Measurements from ENCODE around the gene SMG9. TPM values are rescaled to one million over a fixed set of nuclear protein-coding genes. Genes with fewer than 3 reads are reported as not detected.

SMG9 gene
- total RNA-seq, 1 donor from 2014 or later: 35.0 TPM

DNA sequence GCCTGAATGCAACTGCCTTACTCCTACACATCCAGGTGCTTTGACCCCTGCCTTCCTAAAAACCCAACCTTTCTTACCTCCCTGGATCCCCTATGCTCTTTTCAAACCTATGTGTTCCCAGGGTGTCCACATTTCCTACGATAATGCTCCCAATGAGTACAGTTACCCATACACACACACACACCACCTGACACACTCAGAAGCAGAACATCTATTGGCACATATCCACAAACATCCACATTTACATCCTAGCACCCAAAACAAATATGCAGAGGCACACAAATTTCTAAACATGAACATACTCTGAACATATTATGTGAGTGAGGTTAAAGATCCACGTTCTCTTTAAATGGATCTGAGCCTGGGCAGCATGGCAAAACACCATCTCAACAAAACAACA lies 62.4 kb downstream of the SMG9 start:
- H3K4me1 Mint-ChIP-seq (ENCODE audit: low read depth, unreplicated experiment): no peaks in the 10 kb centered on the region
- no peak overlapping the region for H3K27ac Mint-ChIP-seq (ENCODE audit: unreplicated experiment)
- Histone ChIP-seq H2AFZ (ENCODE audit: low read depth, low read length) (no peak overlapping the region), H3K4me3 (ENCODE audit: insufficient read depth, low read depth, low read length) (no peak overlapping the region), H3K27ac (ENCODE audit: low read depth, low read length) (no peak overlapping the region), H3K4me2 (ENCODE audit: low read length) (no peak overlapping the region), H3K4me1 (ENCODE audit: insufficient read depth, low read length) (peaks cover 4% of the 10 kb centered on the region), H3K9ac (ENCODE audit: low read length) (no peak overlapping the region), H4K20me1 (ENCODE audit: insufficient read depth, low read length) (no peaks in the 10 kb centered on the region), H3K36me3 (ENCODE audit: insufficient read depth, low read length) (no peaks in the 10 kb centered on the region), H3K9me3 (ENCODE audit: insufficient read depth, low read depth, low read length) (peaks cover 20% of the 10 kb centered on the region), H3K27me3 (ENCODE audit: insufficient read depth, low read length) (peaks cover 4% of the 10 kb centered on the region), H3K79me2 (ENCODE audit: insufficient read depth, low read length) (no peaks in the 10 kb centered on the region)
- peaks cover 22% of the 10 kb centered on the region for H3K9me3 Mint-ChIP-seq (ENCODE audit: unreplicated experiment)
- H3K36me3 Mint-ChIP-seq (ENCODE audit: low read depth, unreplicated experiment): peaks cover 6% of the 10 kb centered on the region
- peaks cover 29% of the 10 kb centered on the region for H3K27me3 Mint-ChIP-seq (ENCODE audit: low read depth, unreplicated experiment)
- no peak for DNase-seq (ENCODE audit: low read depth)
- no peak for FAIRE-seq
- no peak for TF ChIP-seq EZH2 (IDR thresholded peaks at IDR 0.05; ENCODE audit: insufficient read depth, low read length)
- TF ChIP-seq, protein P1, sequence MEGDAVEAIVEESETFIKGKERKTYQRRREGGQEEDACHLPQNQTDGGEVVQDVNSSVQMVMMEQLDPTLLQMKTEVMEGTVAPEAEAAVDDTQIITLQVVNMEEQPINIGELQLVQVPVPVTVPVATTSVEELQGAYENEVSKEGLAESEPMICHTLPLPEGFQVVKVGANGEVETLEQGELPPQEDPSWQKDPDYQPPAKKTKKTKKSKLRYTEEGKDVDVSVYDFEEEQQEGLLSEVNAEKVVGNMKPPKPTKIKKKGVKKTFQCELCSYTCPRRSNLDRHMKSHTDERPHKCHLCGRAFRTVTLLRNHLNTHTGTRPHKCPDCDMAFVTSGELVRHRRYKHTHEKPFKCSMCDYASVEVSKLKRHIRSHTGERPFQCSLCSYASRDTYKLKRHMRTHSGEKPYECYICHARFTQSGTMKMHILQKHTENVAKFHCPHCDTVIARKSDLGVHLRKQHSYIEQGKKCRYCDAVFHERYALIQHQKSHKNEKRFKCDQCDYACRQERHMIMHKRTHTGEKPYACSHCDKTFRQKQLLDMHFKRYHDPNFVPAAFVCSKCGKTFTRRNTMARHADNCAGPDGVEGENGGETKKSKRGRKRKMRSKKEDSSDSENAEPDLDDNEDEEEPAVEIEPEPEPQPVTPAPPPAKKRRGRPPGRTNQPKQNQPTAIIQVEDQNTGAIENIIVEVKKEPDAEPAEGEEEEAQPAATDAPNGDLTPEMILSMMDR (IDR thresholded peaks at IDR 0.05; ENCODE audit: insufficient read depth, low read depth, low read length): no peak
- no peak overlapping the region for H3K4me3 Mint-ChIP-seq (ENCODE audit: unreplicated experiment)

DNA sequence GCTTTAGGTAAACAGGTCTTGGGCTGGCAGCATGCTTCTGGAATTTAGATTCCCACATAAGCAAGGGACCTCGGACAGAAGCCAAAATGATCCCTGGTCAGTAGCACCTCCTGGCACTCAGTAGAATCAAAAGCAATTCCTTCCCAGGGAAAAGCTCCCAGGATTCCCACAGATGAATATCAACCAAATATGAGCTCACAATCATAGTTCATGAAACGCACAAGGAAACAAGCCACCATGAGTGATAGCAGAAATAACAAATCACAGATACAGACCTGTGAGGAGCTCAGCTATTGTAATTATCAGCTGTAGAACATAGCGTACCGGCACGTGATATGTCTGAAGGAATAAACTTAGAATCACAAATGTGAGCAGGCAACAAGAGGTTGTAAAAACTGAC lies 63.0 kb downstream of the SMG9 start:
- H3K27me3 Mint-ChIP-seq (ENCODE audit: low read depth, unreplicated experiment): peaks cover 23% of the 10 kb centered on the region
- H4K20me1 ChIP-seq (ENCODE audit: insufficient read depth, low read length): no peaks in the 10 kb centered on the region
- no peak overlapping the region for H3K27ac Mint-ChIP-seq (ENCODE audit: unreplicated experiment)
- no peaks in the 10 kb centered on the region for H3K79me2 ChIP-seq (ENCODE audit: insufficient read depth, low read length)
- no peak overlapping the region for H3K27ac ChIP-seq (ENCODE audit: low read depth, low read length)
- no peak overlapping the region for H3K4me3 Mint-ChIP-seq (ENCODE audit: unreplicated experiment)
- peaks cover 10% of the 10 kb centered on the region for H3K4me1 ChIP-seq (ENCODE audit: insufficient read depth, low read length)
- peaks cover 22% of the 10 kb centered on the region for H3K9me3 Mint-ChIP-seq (ENCODE audit: unreplicated experiment)
- no peak for TF ChIP-seq EZH2 (IDR thresholded peaks at IDR 0.05; ENCODE audit: insufficient read depth, low read length)
- TF ChIP-seq, protein P1 (IDR thresholded peaks at IDR 0.05; ENCODE audit: insufficient read depth, low read depth, low read length): no peak
- peaks cover 6% of the 10 kb centered on the region for H3K36me3 Mint-ChIP-seq (ENCODE audit: low read depth, unreplicated experiment)
- no peak overlapping the region for H3K4me3 ChIP-seq (ENCODE audit: insufficient read depth, low read depth, low read length)
- H3K4me1 Mint-ChIP-seq (ENCODE audit: low read depth, unreplicated experiment): peaks cover 4% of the 10 kb centered on the region
- H3K36me3 ChIP-seq (ENCODE audit: insufficient read depth, low read length): no peaks in the 10 kb centered on the region
- peaks cover 19% of the 10 kb centered on the region for H3K9me3 ChIP-seq (ENCODE audit: insufficient read depth, low read depth, low read length)
- H3K9ac ChIP-seq (ENCODE audit: low read length): no peak overlapping the region
- no peak for FAIRE-seq
- H2AFZ ChIP-seq (ENCODE audit: low read depth, low read length): no peak overlapping the region
- H3K27me3 ChIP-seq (ENCODE audit: insufficient read depth, low read length): peaks cover 4% of the 10 kb centered on the region
- DNase-seq (ENCODE audit: low read depth): no peak
- H3K4me2 ChIP-seq (ENCODE audit: low read length): no peak overlapping the region

DNA sequence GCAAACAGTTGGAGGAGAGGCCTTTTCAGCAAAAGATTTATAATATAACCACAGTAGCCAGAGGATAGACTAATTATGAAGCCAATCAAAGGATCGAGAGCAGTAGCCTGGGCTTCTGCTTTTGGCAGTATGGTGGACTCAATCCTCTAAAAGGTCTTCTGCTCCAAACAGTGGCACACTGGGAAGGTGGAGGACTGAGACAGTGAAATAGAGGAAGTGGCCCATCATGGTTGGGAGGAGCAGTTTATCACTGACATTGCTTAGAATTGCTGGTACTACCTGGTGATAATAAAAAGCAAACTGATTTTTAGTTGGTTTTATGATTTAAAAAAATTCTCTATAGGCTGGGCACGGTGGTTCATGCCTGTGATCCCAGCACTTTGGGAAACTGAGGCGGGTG lies 63.9 kb downstream of the SMG9 start:
- no peak overlapping the region for H3K4me3 ChIP-seq (ENCODE audit: insufficient read depth, low read depth, low read length)
- peaks cover 5% of the 10 kb centered on the region for H3K4me1 Mint-ChIP-seq (ENCODE audit: low read depth, unreplicated experiment)
- H3K9ac ChIP-seq (ENCODE audit: low read length): no peak overlapping the region
- no peak overlapping the region for H3K27ac ChIP-seq (ENCODE audit: low read depth, low read length)
- H3K79me2 ChIP-seq (ENCODE audit: insufficient read depth, low read length): no peaks in the 10 kb centered on the region
- no peak overlapping the region for H3K4me2 ChIP-seq (ENCODE audit: low read length)
- peaks cover 22% of the 10 kb centered on the region for H3K9me3 Mint-ChIP-seq (ENCODE audit: unreplicated experiment)
- peaks cover 14% of the 10 kb centered on the region for H3K4me1 ChIP-seq (ENCODE audit: insufficient read depth, low read length)
- H2AFZ ChIP-seq (ENCODE audit: low read depth, low read length): no peak overlapping the region
- H3K36me3 Mint-ChIP-seq (ENCODE audit: low read depth, unreplicated experiment): peaks cover 6% of the 10 kb centered on the region
- peaks cover 18% of the 10 kb centered on the region for H3K27me3 Mint-ChIP-seq (ENCODE audit: low read depth, unreplicated experiment)
- no peak overlapping the region for H3K4me3 Mint-ChIP-seq (ENCODE audit: unreplicated experiment)
- H3K27me3 ChIP-seq (ENCODE audit: insufficient read depth, low read length): peaks cover 4% of the 10 kb centered on the region
- no peak for DNase-seq (ENCODE audit: low read depth)
- H3K27ac Mint-ChIP-seq (ENCODE audit: unreplicated experiment): no peak overlapping the region
- H3K9me3 ChIP-seq (ENCODE audit: insufficient read depth, low read depth, low read length): peaks cover 13% of the 10 kb centered on the region
- no peaks in the 10 kb centered on the region for H3K36me3 ChIP-seq (ENCODE audit: insufficient read depth, low read length)
- TF ChIP-seq EZH2 (IDR thresholded peaks at IDR 0.05; ENCODE audit: insufficient read depth, low read length): no peak
- TF ChIP-seq, protein P1 (IDR thresholded peaks at IDR 0.05; ENCODE audit: insufficient read depth, low read depth, low read length): no peak
- FAIRE-seq: no peak
- no peaks in the 10 kb centered on the region for H4K20me1 ChIP-seq (ENCODE audit: insufficient read depth, low read length)

Measured in astrocyte (in vitro differentiated cells and primary cell).